Lower lobe of right lung (tissue), 2 donors: ENCODE results near the gene FHIT. TPM values are rescaled to one million over a fixed set of nuclear protein-coding genes. Genes with fewer than 3 reads are reported as not detected.

Experiments
- ATAC-seq, 2 donors: fragments of 200-7000 bp; cut with Tn5 transposase; one replicate each; pipeline ENCODE4 v1.9.1; 2020 to 2022; ENCODE audit warnings: mild to moderate bottlenecking in 2 of 2, moderate library complexity in 2 of 2
- DNase-seq: peaks from one replicate; pipeline ENCODE4 v3.0.0-alpha.2; 2020
- H3K27ac ChIP-seq: fragments of 200-600 bp; one replicate; pipeline ENCODE4 v1.8.0; 2022
- H3K27me3 ChIP-seq: fragments of 200-600 bp; one replicate; pipeline ENCODE4 v1.8.0; 2022; ENCODE audit warnings: low read depth
- H3K36me3 ChIP-seq: fragments of 200-600 bp; one replicate; pipeline ENCODE4 v1.8.0; 2022; ENCODE audit warnings: mild to moderate bottlenecking
- H3K4me1 ChIP-seq: fragments of 200-600 bp; one replicate; pipeline ENCODE4 v1.8.0; 2022
- H3K4me3 ChIP-seq: fragments of 200-600 bp; one replicate; pipeline ENCODE4 v1.8.0; 2022; ENCODE audit warnings: mild to moderate bottlenecking
- H3K9me3 ChIP-seq: fragments of 200-600 bp; one replicate; pipeline ENCODE4 v1.8.0; 2022
- intact Hi-C: fragments of 100-400 bp; cut with DNase I; formaldehyde crosslinking; loops from one replicate; pipeline ENCODE4 v1.11.0; 2022
- total RNA-seq: library from RNA; stranded (reverse); fragmentation: NEBNext Ultra II Directional; extraction: Animal tissue kit (Norgen Biotek cat#: 25700); gene quantifications from one replicate; pipeline ENCODE4 v1.2.1, GENCODE V29; 2021
- TF ChIP-seq, protein P1 (sequence below): fragments of 200-600 bp; IDR thresholded peaks from one replicate; pipeline ENCODE4 v1.8.0; 2022; ENCODE audit warnings: antibody characterized with exemption, mild to moderate bottlenecking
- donor health status: DM: no; HTN: yes; CAD: no; lungs with severe emphysema.

FHIT gene
- total RNA-seq, 1 donor from 2014 or later, result 10.3 TPM

DNA sequence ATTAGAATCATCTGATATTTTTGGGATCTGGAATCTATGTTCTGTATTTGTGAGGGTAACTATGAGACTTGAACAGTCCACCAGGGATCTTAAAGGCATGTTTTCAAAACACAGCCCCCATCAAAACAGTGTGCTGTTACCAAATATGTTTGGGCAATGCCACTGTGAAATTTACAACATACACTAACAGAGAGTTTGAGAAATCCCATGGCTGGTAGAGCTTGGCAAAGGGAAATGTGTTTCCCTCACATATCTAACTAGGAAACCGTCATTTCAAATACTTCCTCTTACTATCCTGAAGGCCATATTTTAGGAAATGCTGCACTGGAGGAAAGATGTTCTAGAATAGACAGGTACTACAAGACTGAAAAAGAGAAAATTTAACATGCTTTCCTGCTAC is 607.4 kb downstream of the FHIT start:
- intact Hi-C loops, result no loop called here
- no peak overlapping the region for H3K4me3 ChIP-seq
- DNase-seq (no peak), ATAC-seq (no peak)
- TF ChIP-seq, protein P1, sequence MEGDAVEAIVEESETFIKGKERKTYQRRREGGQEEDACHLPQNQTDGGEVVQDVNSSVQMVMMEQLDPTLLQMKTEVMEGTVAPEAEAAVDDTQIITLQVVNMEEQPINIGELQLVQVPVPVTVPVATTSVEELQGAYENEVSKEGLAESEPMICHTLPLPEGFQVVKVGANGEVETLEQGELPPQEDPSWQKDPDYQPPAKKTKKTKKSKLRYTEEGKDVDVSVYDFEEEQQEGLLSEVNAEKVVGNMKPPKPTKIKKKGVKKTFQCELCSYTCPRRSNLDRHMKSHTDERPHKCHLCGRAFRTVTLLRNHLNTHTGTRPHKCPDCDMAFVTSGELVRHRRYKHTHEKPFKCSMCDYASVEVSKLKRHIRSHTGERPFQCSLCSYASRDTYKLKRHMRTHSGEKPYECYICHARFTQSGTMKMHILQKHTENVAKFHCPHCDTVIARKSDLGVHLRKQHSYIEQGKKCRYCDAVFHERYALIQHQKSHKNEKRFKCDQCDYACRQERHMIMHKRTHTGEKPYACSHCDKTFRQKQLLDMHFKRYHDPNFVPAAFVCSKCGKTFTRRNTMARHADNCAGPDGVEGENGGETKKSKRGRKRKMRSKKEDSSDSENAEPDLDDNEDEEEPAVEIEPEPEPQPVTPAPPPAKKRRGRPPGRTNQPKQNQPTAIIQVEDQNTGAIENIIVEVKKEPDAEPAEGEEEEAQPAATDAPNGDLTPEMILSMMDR, result no peak
- no peaks in the 10 kb centered on the region for H3K27me3 ChIP-seq
- no peaks in the 10 kb centered on the region for H3K4me1 ChIP-seq
- no peaks in the 10 kb centered on the region for H3K9me3 ChIP-seq
- H3K27ac ChIP-seq, result no peak overlapping the region
- no peaks in the 10 kb centered on the region for H3K36me3 ChIP-seq

DNA sequence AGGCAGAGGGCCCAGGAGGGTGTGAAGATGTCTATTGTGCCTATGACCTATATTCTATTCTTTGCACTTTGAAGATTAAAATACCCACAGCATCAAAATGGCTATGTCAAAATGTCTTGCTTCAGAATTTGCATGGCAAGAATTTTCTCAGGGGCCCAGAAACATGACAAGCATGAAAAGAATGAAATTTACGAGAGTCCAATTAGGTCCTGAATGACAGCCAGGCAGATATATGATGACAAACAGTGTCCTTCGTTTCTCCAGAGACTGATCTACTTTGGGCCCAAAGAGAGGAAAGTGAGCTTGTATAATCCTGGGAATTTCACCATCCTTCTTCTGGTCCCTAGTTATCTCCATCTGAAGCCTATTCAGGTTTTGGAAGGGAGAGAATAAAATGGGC is 609.9 kb downstream of the FHIT start:
- no peaks in the 10 kb centered on the region for H3K9me3 ChIP-seq
- no peak for ATAC-seq

DNA sequence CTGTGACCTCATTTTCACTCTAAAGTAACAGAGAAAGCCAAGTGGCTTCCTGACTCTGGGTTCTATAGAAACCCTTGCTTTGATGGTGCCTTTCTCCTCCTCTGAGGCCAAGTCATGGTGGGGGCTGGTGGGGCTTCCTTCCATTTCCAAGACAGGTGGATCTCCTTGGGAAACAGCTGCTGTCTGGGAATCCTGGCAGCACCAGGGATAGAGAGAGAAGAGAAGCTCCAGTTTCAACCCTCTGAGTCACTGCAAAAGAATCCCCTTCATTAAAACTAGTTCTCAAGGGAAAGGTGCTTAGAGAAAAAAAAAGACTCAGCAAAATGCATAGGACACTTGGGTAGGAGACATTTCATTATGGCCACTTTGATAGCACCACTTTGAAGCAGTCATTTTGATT is 614.4 kb downstream of the FHIT start:
- no peak overlapping the region for H3K27ac ChIP-seq
- no peak for ATAC-seq
- H3K4me3 ChIP-seq, result no peak overlapping the region
- H3K9me3 ChIP-seq, result no peaks in the 10 kb centered on the region
- intact Hi-C loops, result no loop called here
- H3K27me3 ChIP-seq, result no peaks in the 10 kb centered on the region
- TF ChIP-seq, protein P1, result no peak
- no peaks in the 10 kb centered on the region for H3K36me3 ChIP-seq
- no peak for DNase-seq
- H3K4me1 ChIP-seq, result no peaks in the 10 kb centered on the region

More for the DNA sequence above, 609.9 kb downstream of the FHIT start:
- no peak for DNase-seq
- TF ChIP-seq, protein P1, result no peak
- H3K27ac ChIP-seq, result no peak overlapping the region
- H3K27me3 ChIP-seq, result no peaks in the 10 kb centered on the region
- H3K36me3 ChIP-seq, result no peaks in the 10 kb centered on the region
- intact Hi-C loops, result no loop called here
- H3K4me3 ChIP-seq, result no peak overlapping the region
- no peaks in the 10 kb centered on the region for H3K4me1 ChIP-seq

DNA sequence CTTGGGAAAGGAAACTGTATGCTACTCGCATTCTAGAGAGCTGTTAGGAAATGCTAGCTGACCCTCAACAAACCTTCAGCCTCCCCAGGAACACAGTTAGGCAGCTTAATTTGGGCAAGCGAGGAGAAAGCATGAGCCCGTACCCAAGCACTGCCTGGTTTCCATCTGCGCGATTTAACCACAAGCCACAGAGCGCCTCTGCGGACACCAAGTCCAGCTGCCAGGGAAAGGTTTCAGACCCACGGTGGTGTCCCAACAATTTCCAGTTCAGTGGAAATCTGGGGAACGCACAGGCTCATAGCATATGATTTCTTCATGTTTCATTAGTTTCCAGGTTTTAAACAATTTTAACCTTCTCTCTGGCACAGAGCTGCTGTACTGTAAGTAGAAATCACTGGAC is 617.6 kb downstream of the FHIT start:
- H3K27me3 ChIP-seq, result no peaks in the 10 kb centered on the region
- DNase-seq (no peak), ATAC-seq (peak; percentile 34 to 39)
- no peaks in the 10 kb centered on the region for H3K9me3 ChIP-seq
- H3K27ac ChIP-seq, result no peak overlapping the region
- intact Hi-C loops, result no loop called here
- no peaks in the 10 kb centered on the region for H3K36me3 ChIP-seq
- TF ChIP-seq, protein P1, result no peak
- H3K4me1 ChIP-seq, result no peaks in the 10 kb centered on the region
- H3K4me3 ChIP-seq, result no peak overlapping the region

DNA sequence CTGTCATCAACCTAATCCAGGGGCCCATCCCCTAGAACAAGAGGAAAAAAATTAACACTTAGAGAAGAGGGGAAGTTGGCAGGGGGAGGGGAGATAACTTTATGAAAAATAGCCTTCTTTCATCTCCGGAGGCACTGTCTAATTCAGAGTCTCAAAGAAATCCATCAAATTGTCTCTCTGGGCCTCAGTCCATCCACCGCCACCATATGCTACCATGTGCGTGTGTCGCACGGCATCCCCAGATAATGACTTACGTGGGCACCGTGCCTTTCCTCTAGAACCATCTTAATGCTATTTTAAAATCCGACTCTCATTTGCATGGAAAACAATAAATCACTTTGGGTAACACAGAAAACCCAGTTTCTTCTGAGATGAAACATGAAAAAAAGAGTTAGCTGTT is 619.7 kb downstream of the FHIT start:
- TF ChIP-seq, protein P1, result no peak
- no peaks in the 10 kb centered on the region for H3K9me3 ChIP-seq
- H3K36me3 ChIP-seq, result no peaks in the 10 kb centered on the region
- no peak for DNase-seq
- H3K4me3 ChIP-seq, result no peak overlapping the region
- H3K27ac ChIP-seq, result no peak overlapping the region
- H3K27me3 ChIP-seq, result no peaks in the 10 kb centered on the region
- ATAC-seq, result no peak
- intact Hi-C loops, result no loop called here
- no peaks in the 10 kb centered on the region for H3K4me1 ChIP-seq

DNA sequence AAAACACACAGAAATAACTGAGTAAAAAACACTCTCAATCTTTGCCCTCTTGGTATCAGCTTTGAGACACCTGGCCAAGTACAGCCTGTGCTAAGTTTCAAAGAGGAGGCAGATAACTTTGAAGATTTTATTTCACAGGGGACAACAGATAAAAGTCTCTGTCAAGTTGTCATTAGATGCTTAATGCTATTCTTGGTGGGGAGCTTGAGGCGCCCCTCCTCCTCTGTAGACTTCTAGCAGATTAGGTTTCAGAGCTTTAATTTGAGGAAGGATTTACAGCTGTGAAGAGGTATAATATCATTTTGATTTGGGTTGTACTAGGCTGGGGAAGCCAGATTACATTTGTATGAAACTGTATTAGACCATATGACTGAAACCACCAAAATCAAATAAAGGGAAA is 620.3 kb downstream of the FHIT start:
- Histone ChIP-seq H3K27ac (no peak overlapping the region), H3K9me3 (no peaks in the 10 kb centered on the region), H3K27me3 (no peaks in the 10 kb centered on the region), H3K4me1 (no peaks in the 10 kb centered on the region), H3K36me3 (no peaks in the 10 kb centered on the region), H3K4me3 (no peak overlapping the region)
- intact Hi-C loops, result no loop called here
- TF ChIP-seq, protein P1, result no peak
- DNase-seq (no peak), ATAC-seq (no peak)
